Measurements from ENCODE around the gene SMIM15.

SMIM15 gene

DNA sequence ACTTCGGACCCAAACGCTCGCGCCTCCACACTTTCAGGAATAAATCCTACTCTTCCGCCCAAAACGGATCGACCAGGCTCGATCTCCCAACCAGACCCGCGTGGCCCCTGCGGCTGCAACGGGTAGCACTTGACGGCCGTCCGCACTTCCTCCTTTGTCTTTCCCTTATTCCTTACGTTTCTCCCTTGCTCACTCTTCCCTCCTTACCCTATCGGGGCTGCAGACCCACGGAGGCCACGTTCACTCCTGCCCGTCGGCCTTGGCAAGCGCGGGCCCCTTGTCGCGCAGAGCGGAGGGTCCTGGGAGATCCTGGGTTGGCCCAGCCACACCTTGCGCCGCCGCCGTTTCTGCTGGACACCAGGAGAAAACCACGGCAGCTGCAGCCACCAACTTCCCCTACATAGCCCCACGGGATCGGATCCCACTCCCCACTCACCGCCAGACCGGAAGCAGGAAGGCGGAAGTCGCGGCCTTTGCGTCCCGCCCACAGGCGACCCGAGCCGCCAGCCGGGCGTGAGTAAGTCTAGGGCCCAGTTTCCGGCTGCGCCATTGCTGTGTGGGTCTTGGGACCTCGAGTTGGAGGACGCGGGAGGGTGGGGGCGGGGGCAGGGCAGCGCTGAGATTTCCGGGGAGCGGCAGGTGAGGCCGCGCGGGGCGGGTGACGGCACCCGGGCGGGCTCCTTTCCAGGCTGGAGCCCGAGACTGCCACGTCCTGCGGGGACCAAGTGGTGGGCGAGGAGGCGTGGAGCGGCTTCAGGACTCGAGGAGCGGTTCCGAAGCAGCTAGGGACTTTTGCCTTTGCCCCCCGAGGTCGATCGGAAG is at the start of gene SMIM15:
Gene SMIM15, minus strand, starts transcription at position 459 of the 822 bp plus-strand sequence. CDS start 2,297 bp downstream, outside the sequence.
- Histone ChIP-seq H3K27ac (ENCODE audit: extremely low read depth, low read depth, low read length) (peak within 1 kb of the TSS; percentile 94), H3K4me1 (ENCODE audit: control insufficient read depth, insufficient read depth, low read length) (peaks cover 2% of the 10 kb centered on the region; the same call in 1 of the 2 replicates), H3K9me3 (ENCODE audit: control insufficient read depth, insufficient read depth, low read depth, low read length) (no peaks in the 10 kb centered on the region), H3K4me3 (ENCODE audit: low read depth, low read length) (peak within 1 kb of the TSS; percentile 99), H3K36me3 (ENCODE audit: control insufficient read depth in 2 of 2, insufficient read depth in 1 of 2, low read length in 2 of 2) (peaks cover 17 to 40% of the 10 kb centered on the region in 2 experiments)
- CTCF ChIA-PET: interaction anchor here (0.7 kb wide), 1 partner anchor 8 kb away, joined by 3 read pairs; no protein-coding TSS in a partner anchor
- POLR2A ChIA-PET: interaction anchor here (4.3 kb wide), 1 partner anchor 169 kb away, joined by 37 read pairs; the partner anchor contains the start of gene ZSWIM6
- TF ChIP-seq ZBTB1 (tag by site-specific recombination; IDR thresholded peaks at IDR 0.05) (no peak), ZNF223 (tag by site-specific recombination; IDR thresholded peaks at IDR 0.05) (no peak), ZNF416 (tag by site-specific recombination; IDR thresholded peaks at IDR 0.05) (no peak), ZNF521 (tag by site-specific recombination; IDR thresholded peaks at IDR 0.05) (no peak), OSR2 (tag by site-specific recombination; IDR thresholded peaks at IDR 0.05) (no peak), KLF7 (tag by site-specific recombination; IDR thresholded peaks at IDR 0.05; ENCODE audit: borderline replicate concordance) (no peak), ZNF23 (tag by site-specific recombination; IDR thresholded peaks at IDR 0.05; ENCODE audit: borderline replicate concordance) (no peak), ZNF610 (tag by site-specific recombination; IDR thresholded peaks at IDR 0.05; ENCODE audit: borderline replicate concordance) (peak; percentile 76; the same call in 1 of the 2 replicates), ZSCAN30 (tag by site-specific recombination; IDR thresholded peaks at IDR 0.05) (no peak; the same call in 1 of the 2 replicates), GLIS1 (tag by site-specific recombination; IDR thresholded peaks at IDR 0.05) (no peak), ZNF157 (tag by site-specific recombination; IDR thresholded peaks at IDR 0.05) (no peak), ZBTB11 (tag by site-specific recombination; conservative IDR thresholded peaks at IDR 0.05; ENCODE audit: low read depth) (peak; percentile 95), KLF16 (tag by site-specific recombination; IDR thresholded peaks at IDR 0.05) (no peak), ZNF132 (tag by site-specific recombination; IDR thresholded peaks at IDR 0.05; ENCODE audit: borderline replicate concordance) (no peak), ZNF423 (tag by site-specific recombination; IDR thresholded peaks at IDR 0.05) (peak; percentile 59; the same call in 1 of the 2 replicates), ZNF324 (tag by site-specific recombination; IDR thresholded peaks at IDR 0.05) (peak; percentile 29; the same call in 1 of the 2 replicates), ZNF394 (tag by site-specific recombination; IDR thresholded peaks at IDR 0.05; ENCODE audit: borderline replicate concordance) (no peak), ZNF677 (tag by site-specific recombination; IDR thresholded peaks at IDR 0.05) (no peak), ZBTB8A (tag by site-specific recombination; IDR thresholded peaks at IDR 0.05) (peak; percentile 58)
- TF ChIP-seq, protein P1, sequence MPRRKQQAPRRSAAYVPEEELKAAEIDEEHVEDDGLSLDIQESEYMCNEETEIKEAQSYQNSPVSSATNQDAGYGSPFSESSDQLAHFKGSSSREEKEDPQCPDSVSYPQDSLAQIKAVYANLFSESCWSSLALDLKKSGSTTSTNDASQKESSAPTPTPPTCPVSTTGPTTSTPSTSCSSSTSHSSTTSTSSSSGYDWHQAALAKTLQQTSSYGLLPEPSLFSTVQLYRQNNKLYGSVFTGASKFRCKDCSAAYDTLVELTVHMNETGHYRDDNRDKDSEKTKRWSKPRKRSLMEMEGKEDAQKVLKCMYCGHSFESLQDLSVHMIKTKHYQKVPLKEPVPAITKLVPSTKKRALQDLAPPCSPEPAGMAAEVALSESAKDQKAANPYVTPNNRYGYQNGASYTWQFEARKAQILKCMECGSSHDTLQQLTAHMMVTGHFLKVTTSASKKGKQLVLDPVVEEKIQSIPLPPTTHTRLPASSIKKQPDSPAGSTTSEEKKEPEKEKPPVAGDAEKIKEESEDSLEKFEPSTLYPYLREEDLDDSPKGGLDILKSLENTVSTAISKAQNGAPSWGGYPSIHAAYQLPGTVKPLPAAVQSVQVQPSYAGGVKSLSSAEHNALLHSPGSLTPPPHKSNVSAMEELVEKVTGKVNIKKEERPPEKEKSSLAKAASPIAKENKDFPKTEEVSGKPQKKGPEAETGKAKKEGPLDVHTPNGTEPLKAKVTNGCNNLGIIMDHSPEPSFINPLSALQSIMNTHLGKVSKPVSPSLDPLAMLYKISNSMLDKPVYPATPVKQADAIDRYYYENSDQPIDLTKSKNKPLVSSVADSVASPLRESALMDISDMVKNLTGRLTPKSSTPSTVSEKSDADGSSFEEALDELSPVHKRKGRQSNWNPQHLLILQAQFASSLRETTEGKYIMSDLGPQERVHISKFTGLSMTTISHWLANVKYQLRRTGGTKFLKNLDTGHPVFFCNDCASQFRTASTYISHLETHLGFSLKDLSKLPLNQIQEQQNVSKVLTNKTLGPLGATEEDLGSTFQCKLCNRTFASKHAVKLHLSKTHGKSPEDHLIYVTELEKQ (tag by site-specific recombination; IDR thresholded peaks at IDR 0.05; ENCODE audit: borderline replicate concordance): no peak
- TF ChIP-seq, protein P2, sequence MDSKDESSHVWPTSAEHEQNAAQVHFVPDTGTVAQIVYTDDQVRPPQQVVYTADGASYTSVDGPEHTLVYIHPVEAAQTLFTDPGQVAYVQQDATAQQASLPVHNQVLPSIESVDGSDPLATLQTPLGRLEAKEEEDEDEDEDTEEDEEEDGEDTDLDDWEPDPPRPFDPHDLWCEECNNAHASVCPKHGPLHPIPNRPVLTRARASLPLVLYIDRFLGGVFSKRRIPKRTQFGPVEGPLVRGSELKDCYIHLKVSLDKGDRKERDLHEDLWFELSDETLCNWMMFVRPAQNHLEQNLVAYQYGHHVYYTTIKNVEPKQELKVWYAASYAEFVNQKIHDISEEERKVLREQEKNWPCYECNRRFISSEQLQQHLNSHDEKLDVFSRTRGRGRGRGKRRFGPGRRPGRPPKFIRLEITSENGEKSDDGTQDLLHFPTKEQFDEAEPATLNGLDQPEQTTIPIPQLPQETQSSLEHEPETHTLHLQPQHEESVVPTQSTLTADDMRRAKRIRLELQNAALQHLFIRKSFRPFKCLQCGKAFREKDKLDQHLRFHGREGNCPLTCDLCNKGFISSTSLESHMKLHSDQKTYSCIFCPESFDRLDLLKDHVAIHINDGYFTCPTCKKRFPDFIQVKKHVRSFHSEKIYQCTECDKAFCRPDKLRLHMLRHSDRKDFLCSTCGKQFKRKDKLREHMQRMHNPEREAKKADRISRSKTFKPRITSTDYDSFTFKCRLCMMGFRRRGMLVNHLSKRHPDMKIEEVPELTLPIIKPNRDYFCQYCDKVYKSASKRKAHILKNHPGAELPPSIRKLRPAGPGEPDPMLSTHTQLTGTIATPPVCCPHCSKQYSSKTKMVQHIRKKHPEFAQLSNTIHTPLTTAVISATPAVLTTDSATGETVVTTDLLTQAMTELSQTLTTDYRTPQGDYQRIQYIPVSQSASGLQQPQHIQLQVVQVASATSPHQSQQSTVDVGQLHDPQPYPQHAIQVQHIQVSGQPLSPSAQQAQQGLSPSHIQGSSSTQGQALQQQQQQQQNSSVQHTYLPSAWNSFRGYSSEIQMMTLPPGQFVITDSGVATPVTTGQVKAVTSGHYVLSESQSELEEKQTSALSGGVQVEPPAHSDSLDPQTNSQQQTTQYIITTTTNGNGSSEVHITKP (tag by site-specific recombination; IDR thresholded peaks at IDR 0.05): peak; percentile 60
- TF ChIP-seq, protein P3, sequence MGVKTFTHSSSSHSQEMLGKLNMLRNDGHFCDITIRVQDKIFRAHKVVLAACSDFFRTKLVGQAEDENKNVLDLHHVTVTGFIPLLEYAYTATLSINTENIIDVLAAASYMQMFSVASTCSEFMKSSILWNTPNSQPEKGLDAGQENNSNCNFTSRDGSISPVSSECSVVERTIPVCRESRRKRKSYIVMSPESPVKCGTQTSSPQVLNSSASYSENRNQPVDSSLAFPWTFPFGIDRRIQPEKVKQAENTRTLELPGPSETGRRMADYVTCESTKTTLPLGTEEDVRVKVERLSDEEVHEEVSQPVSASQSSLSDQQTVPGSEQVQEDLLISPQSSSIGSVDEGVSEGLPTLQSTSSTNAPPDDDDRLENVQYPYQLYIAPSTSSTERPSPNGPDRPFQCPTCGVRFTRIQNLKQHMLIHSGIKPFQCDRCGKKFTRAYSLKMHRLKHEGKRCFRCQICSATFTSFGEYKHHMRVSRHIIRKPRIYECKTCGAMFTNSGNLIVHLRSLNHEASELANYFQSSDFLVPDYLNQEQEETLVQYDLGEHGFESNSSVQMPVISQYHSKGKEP (tag by site-specific recombination; IDR thresholded peaks at IDR 0.05): no peak
- TF ChIP-seq, protein P4, sequence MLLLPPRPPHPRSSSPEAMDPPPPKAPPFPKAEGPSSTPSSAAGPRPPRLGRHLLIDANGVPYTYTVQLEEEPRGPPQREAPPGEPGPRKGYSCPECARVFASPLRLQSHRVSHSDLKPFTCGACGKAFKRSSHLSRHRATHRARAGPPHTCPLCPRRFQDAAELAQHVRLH (tag by site-specific recombination; IDR thresholded peaks at IDR 0.05): 0 out of 2 replicates have a peak, but pooled peaks have one; percentile 12

Measured in HEK293 (cell line).